H1 (cell line): Measurements from ENCODE around the gene OPCML. TPM values are rescaled to one million over a fixed set of nuclear protein-coding genes. Genes with fewer than 3 reads are reported as not detected.

Source experiments
- polyA plus RNA-seq, 7 experiments: library from polyadenylated mRNA; depleted of rRNA in 3 of 7; stranded (reverse) in 5 of 7; unstranded in 2 of 7; fragments of >200 nt in 5 of 7; fragments of 200-250 nt in 2 of 7; gene quantifications; 1 replicate in 5 of 7; 2 replicates in 1 of 7; 4 replicates in 1 of 7; pipeline versions ENCODE4 v1.2.1 to v1.2.3, GENCODE V29; 2011 to 2013; ENCODE audit warnings: missing spikeins in 2 of 7, mixed read lengths in 2 of 7
- total RNA-seq: library from RNA; stranded (reverse); fragmentation: NEBNext Ultra II Directional; extraction: Animal tissue kit (Norgen Biotek cat#: 25700); gene quantifications from 2 replicates; pipeline ENCODE4 v1.2.1, GENCODE V29; 2021
- TF ChIP-seq, protein P1 (sequence below): fragments of 300-600 bp; sonication (generic); IDR thresholded peaks from 2 replicates; pipeline ENCODE4 v1.7.1; 2012; ENCODE audit warnings: low read length, moderate library complexity, mild to moderate bottlenecking, inconsistent platforms; ENCODE audit not compliant: insufficient replicate concordance

The OPCML gene
- total and polyA plus RNA-seq, 2 of the 8 experiments (the other 6 are each of a cell fraction or from before 2014, with no cell fraction given): 2.3 to 3.1 TPM

DNA sequence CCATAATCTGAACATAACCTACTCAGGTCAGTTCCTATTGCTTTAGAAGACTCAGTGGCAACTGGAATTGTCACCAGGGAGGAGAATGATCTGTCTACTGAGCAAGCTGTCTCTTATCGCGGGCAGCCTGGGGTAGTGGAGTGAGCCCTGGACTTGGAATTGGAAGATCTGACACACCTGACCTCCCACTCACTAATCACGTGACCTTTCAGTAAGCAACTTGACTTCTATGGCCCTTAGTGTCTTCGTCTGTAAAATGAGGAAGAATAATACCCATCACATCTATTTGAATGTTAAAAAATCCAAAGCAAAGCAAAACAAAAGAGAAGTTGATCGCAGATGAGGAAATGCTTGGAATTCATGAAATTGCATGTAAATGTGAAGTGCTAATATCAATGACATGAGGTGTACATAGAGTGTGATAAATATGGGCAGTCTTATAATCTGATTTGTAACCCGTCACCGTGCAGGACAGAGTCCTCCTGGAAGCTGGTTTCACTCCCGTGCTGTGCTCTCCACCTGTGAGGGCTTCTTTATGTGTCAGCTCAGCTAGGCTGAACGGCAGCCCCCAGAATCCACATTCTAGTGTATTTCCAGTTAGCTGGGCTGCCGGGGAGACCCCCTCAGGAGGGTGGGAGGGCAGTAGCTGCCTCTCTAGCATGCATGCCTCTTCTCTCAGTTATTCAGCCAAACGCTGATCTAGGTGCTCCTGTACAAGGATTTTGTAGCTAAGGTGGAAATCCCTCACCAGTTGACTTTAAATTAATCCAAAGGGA, 482.9 kb downstream of the OPCML start (continued):
- TF ChIP-seq, protein P1, sequence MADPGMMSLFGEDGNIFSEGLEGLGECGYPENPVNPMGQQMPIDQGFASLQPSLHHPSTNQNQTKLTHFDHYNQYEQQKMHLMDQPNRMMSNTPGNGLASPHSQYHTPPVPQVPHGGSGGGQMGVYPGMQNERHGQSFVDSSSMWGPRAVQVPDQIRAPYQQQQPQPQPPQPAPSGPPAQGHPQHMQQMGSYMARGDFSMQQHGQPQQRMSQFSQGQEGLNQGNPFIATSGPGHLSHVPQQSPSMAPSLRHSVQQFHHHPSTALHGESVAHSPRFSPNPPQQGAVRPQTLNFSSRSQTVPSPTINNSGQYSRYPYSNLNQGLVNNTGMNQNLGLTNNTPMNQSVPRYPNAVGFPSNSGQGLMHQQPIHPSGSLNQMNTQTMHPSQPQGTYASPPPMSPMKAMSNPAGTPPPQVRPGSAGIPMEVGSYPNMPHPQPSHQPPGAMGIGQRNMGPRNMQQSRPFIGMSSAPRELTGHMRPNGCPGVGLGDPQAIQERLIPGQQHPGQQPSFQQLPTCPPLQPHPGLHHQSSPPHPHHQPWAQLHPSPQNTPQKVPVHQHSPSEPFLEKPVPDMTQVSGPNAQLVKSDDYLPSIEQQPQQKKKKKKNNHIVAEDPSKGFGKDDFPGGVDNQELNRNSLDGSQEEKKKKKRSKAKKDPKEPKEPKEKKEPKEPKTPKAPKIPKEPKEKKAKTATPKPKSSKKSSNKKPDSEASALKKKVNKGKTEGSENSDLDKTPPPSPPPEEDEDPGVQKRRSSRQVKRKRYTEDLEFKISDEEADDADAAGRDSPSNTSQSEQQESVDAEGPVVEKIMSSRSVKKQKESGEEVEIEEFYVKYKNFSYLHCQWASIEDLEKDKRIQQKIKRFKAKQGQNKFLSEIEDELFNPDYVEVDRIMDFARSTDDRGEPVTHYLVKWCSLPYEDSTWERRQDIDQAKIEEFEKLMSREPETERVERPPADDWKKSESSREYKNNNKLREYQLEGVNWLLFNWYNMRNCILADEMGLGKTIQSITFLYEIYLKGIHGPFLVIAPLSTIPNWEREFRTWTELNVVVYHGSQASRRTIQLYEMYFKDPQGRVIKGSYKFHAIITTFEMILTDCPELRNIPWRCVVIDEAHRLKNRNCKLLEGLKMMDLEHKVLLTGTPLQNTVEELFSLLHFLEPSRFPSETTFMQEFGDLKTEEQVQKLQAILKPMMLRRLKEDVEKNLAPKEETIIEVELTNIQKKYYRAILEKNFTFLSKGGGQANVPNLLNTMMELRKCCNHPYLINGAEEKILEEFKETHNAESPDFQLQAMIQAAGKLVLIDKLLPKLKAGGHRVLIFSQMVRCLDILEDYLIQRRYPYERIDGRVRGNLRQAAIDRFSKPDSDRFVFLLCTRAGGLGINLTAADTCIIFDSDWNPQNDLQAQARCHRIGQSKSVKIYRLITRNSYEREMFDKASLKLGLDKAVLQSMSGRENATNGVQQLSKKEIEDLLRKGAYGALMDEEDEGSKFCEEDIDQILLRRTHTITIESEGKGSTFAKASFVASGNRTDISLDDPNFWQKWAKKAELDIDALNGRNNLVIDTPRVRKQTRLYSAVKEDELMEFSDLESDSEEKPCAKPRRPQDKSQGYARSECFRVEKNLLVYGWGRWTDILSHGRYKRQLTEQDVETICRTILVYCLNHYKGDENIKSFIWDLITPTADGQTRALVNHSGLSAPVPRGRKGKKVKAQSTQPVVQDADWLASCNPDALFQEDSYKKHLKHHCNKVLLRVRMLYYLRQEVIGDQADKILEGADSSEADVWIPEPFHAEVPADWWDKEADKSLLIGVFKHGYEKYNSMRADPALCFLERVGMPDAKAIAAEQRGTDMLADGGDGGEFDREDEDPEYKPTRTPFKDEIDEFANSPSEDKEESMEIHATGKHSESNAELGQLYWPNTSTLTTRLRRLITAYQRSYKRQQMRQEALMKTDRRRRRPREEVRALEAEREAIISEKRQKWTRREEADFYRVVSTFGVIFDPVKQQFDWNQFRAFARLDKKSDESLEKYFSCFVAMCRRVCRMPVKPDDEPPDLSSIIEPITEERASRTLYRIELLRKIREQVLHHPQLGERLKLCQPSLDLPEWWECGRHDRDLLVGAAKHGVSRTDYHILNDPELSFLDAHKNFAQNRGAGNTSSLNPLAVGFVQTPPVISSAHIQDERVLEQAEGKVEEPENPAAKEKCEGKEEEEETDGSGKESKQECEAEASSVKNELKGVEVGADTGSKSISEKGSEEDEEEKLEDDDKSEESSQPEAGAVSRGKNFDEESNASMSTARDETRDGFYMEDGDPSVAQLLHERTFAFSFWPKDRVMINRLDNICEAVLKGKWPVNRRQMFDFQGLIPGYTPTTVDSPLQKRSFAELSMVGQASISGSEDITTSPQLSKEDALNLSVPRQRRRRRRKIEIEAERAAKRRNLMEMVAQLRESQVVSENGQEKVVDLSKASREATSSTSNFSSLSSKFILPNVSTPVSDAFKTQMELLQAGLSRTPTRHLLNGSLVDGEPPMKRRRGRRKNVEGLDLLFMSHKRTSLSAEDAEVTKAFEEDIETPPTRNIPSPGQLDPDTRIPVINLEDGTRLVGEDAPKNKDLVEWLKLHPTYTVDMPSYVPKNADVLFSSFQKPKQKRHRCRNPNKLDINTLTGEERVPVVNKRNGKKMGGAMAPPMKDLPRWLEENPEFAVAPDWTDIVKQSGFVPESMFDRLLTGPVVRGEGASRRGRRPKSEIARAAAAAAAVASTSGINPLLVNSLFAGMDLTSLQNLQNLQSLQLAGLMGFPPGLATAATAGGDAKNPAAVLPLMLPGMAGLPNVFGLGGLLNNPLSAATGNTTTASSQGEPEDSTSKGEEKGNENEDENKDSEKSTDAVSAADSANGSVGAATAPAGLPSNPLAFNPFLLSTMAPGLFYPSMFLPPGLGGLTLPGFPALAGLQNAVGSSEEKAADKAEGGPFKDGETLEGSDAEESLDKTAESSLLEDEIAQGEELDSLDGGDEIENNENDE: no peak
